GM12878 (cell line): ENCODE results near the gene BTBD1. TPM values are rescaled to one million over a fixed set of nuclear protein-coding genes. Genes with fewer than 3 reads are reported as not detected.
A peak's percentile ranks its signal among the peaks of the same experiment; 100 is the strongest.

ENCODE experiments used
- ATAC-seq: fragments of 200-7000 bp; cut with Tn5 transposase; 3 replicates; pipeline ENCODE4 v1.9.1; 2020; ENCODE audit warnings: mild to moderate bottlenecking, moderate library complexity
- BruUV-seq: library from RNA; stranded (reverse); fragments of 400-500 nt; replicated peaks from 2 replicates; lab custom pipeline; 2021; lab: Mats Ljungman, UMichigan
- CTCF ChIA-PET: fragments of 300-600 bp; sonication (Branson Sonifier 250); formaldehyde crosslinking; extraction: SDS; loops from one replicate; lab custom pipeline; 2021; ENCODE audit warnings: inconsistent platforms; lab: Yijun Ruan, JAX
- POLR2A ChIA-PET: fragments of 350-600 bp; formaldehyde crosslinking; extraction: SDS; loops from one replicate; lab custom pipeline; 2021; ENCODE audit warnings: inconsistent platforms; lab: Charles Lee
- RAD21 ChIA-PET: fragments of 300-600 bp; sonication (Branson Sonifier 250); formaldehyde crosslinking; loops from one replicate; lab custom pipeline; 2023; ENCODE audit warnings: antibody characterized with exemption; ENCODE audit not compliant: unreplicated experiment; lab: Charles Lee
- SMC1A ChIA-PET: fragments of 300-600 bp; sonication (Branson Sonifier 250); formaldehyde crosslinking; loops from one replicate; lab custom pipeline; 2023; ENCODE audit not compliant: unreplicated experiment, uncharacterized antibody; lab: Charles Lee
- DNase-seq: peaks from one replicate; pipeline ENCODE4 v3.0.0-alpha.2; 2011; ENCODE audit warnings: low read depth, low spot score
- FAIRE-seq: peaks from 3 replicates; lab custom pipeline; 2011; peaks lifted over from hg19 to GRCh38; lab: Jason Lieb, UNC
- H2AFZ ChIP-seq: 2 replicates; pipeline ENCODE4 v1.6.0; 2011; ENCODE audit warnings: low read depth, low read length, control low read depth; ENCODE audit not compliant: control insufficient read depth
- H3K27ac ChIP-seq: 2 replicates; pipeline ENCODE4 v1.5.1; 2011; ENCODE audit warnings: control low read depth; ENCODE audit not compliant: control insufficient read depth, insufficient read depth
- H3K27me3 ChIP-seq, 2 experiments: replicated peaks in 1 of 2; 2 replicates each; pipeline versions ENCODE4 v1.6.0 to v1.6.1; 2011; ENCODE audit warnings: low read length in 1 of 2; ENCODE audit not compliant: control insufficient read depth in 2 of 2, insufficient read depth in 2 of 2
- H3K36me3 ChIP-seq, 2 experiments: 2 replicates each; pipeline ENCODE4 v1.5.1; 2011; ENCODE audit warnings: low read length in 1 of 2; ENCODE audit not compliant: control insufficient read depth in 2 of 2, insufficient read depth in 2 of 2
- H3K4me1 ChIP-seq: 2 replicates; pipeline ENCODE4 v1.6.1; 2011; ENCODE audit warnings: mild to moderate bottlenecking, low read length, moderate library complexity, mixed read lengths; ENCODE audit not compliant: control insufficient read depth, insufficient read depth
- H3K4me2 ChIP-seq: 2 replicates; pipeline ENCODE4 v1.6.0; 2011; ENCODE audit warnings: control low read depth; ENCODE audit not compliant: control insufficient read depth, insufficient read depth
- H3K4me3 ChIP-seq: fragments of 200-600 bp; sonication (generic); 2 replicates; pipeline ENCODE4 v1.5.1; 2016
- H3K79me2 ChIP-seq: 2 replicates; pipeline ENCODE4 v1.6.0; 2011; ENCODE audit warnings: low read length; ENCODE audit not compliant: control insufficient read depth, insufficient read depth
- H3K9ac ChIP-seq: 2 replicates; pipeline ENCODE4 v1.8.0; 2011; ENCODE audit warnings: low read length, control low read depth, mixed read lengths; ENCODE audit not compliant: control insufficient read depth, insufficient read depth
- H3K9me3 ChIP-seq: replicated peaks from 3 replicates; pipeline ENCODE4 v1.5.1; 2011; ENCODE audit warnings: mild to moderate bottlenecking, low read length; ENCODE audit not compliant: control insufficient read depth, insufficient read depth
- H4K20me1 ChIP-seq: 2 replicates; pipeline ENCODE4 v1.6.0; 2011; ENCODE audit not compliant: control insufficient read depth, insufficient read depth
- ATF7 ChIP-seq: fragments of 450-650 bp; IDR thresholded peaks from 2 replicates; pipeline ENCODE4 v1.6.1; 2016; ENCODE audit warnings: low read depth, mild to moderate bottlenecking
- BMI1 ChIP-seq: fragments of 450-650 bp; IDR thresholded peaks from 2 replicates; pipeline ENCODE4 v1.6.1; 2016; ENCODE audit warnings: mild to moderate bottlenecking, moderate library complexity, borderline replicate concordance
- CHD4 ChIP-seq: fragments of 200-600 bp; sonication (generic); IDR thresholded peaks from 2 replicates; pipeline ENCODE4 v1.6.1; 2016; ENCODE audit warnings: mild to moderate bottlenecking
- CREM ChIP-seq: IDR thresholded peaks from 2 replicates; pipeline ENCODE4 v1.6.1; 2014; ENCODE audit warnings: antibody characterized with exemption, low read depth
- ELK1 ChIP-seq: IDR thresholded peaks from 2 replicates; pipeline ENCODE4 v1.6.1; 2012; ENCODE audit warnings: low read depth, low read length, improper control_type of control experiment
- GABPA ChIP-seq: IDR thresholded peaks from 2 replicates; pipeline ENCODE4 v1.6.1; 2014; ENCODE audit warnings: antibody characterized with exemption, low read depth, mild to moderate bottlenecking, inconsistent platforms
- IKZF2 ChIP-seq, 2 experiments: fragments of 450-650 bp; IDR thresholded peaks; 2 replicates each; pipeline ENCODE4 v1.6.1; 2017; ENCODE audit warnings: mild to moderate bottlenecking in 2 of 2, moderate library complexity in 2 of 2
- PAX8 ChIP-seq: fragments of 450-650 bp; IDR thresholded peaks from 2 replicates; pipeline ENCODE4 v1.6.1; 2017; ENCODE audit warnings: mild to moderate bottlenecking, moderate library complexity
- POLR2A ChIP-seq: IDR thresholded peaks from 2 replicates; pipeline ENCODE4 v1.6.1; 2011; ENCODE audit warnings: low read depth, mild to moderate bottlenecking, low read length
- POLR2AphosphoS5 ChIP-seq: IDR thresholded peaks from 2 replicates; pipeline ENCODE4 v1.6.1; 2011; ENCODE audit warnings: mild to moderate bottlenecking, low read length, inconsistent platforms
- POU2F2 ChIP-seq: IDR thresholded peaks from 3 replicates; pipeline ENCODE4 v1.6.1; 2011; ENCODE audit warnings: low read depth, mild to moderate bottlenecking, low read length, borderline replicate concordance
- PRDM15 ChIP-seq: fragments of 450-650 bp; formaldehyde crosslinking; IDR thresholded peaks from 2 replicates; pipeline ENCODE4 v1.4.0; 2020; ENCODE audit warnings: mild to moderate bottlenecking, moderate library complexity
- RUNX3 ChIP-seq: IDR thresholded peaks from 2 replicates; pipeline ENCODE4 v1.6.1; 2012; ENCODE audit warnings: low read length, inconsistent platforms
- SKIL ChIP-seq: fragments of 450-650 bp; IDR thresholded peaks from 2 replicates; pipeline ENCODE4 v1.6.1; 2017; ENCODE audit warnings: mild to moderate bottlenecking, low read depth, inconsistent platforms; ENCODE audit not compliant: poor library complexity, severe bottlenecking
- SP1 ChIP-seq: IDR thresholded peaks from one replicate; pipeline ENCODE4 v1.6.1; 2011; ENCODE audit warnings: low read depth, low read length
- TCF12 ChIP-seq: IDR thresholded peaks from 2 replicates; pipeline ENCODE4 v1.6.1; 2011; ENCODE audit warnings: low read depth, mild to moderate bottlenecking, low read length
- TCF3 ChIP-seq: IDR thresholded peaks from 2 replicates; pipeline ENCODE4 v1.6.1; 2012; ENCODE audit warnings: low read depth, mild to moderate bottlenecking, low read length, borderline replicate concordance; ENCODE audit not compliant: insufficient read depth
- ZNF622 ChIP-seq: fragments of 450-650 bp; IDR thresholded peaks from 2 replicates; pipeline ENCODE4 v1.6.1; 2017; ENCODE audit warnings: mild to moderate bottlenecking, inconsistent platforms
- ZSCAN29 ChIP-seq: fragments of 450-650 bp; IDR thresholded peaks from 2 replicates; pipeline ENCODE4 v1.6.1; 2017; ENCODE audit warnings: mild to moderate bottlenecking, moderate library complexity
- WGBS: methylation state at CpG from one replicate; pipeline ENCODE4 v1.1.6; 2016; ENCODE audit warnings: low lambda C conversion rate; ENCODE audit not compliant: insufficient replicate concordance, insufficient coverage; ENCODE audit errors: missing lambda C conversion rate; 5-methylcytosine and 5-hydroxymethylcytosine counted together
- in situ Hi-C: fragments of 300-500 bp; cut with MboI; formaldehyde crosslinking; loops from 9 replicates; pipeline ENCODE4 v1.14.3; 2018; ENCODE audit warnings: mixed read lengths
- intact Hi-C: fragments of 100-400 bp; cut with micrococcal nuclease; formaldehyde crosslinking; loops from one replicate; pipeline ENCODE4 v1.14.2; 2022; ENCODE audit not compliant: unreplicated experiment
- polyA plus RNA-seq, 11 experiments: library from polyadenylated mRNA; depleted of rRNA in 4 of 11; unstranded in 6 of 11; stranded (reverse) in 5 of 11; fragments of >200 nt; fragmentation: Nextera tagmentation in 4 of 11; fragmentation: Illumina TruSeq in 1 of 11; extraction: Ambion mirVana in 4 of 11; extraction: Trizol in 1 of 11; gene quantifications; 1 replicate in 1 of 11; 2 replicates in 10 of 11; pipeline versions ENCODE4 v1.2.1 to v1.2.3, GENCODE V29; 2011 to 2016; ENCODE audit warnings: inconsistent platforms in 2 of 11, missing spikeins in 2 of 11, low read depth in 1 of 11
- total RNA-seq, 4 experiments: library from RNA; depleted of rRNA in 3 of 4; stranded (reverse); fragments of >200 nt in 3 of 4; fragmentation: Illumina TruSeq in 1 of 4; extraction: Trizol in 1 of 4; gene quantifications; 2 replicates each; pipeline versions ENCODE4 v1.2.1 to v1.2.3, GENCODE V29; 2013 to 2021

BTBD1 gene
- total and polyA plus RNA-seq, 10 of the 15 experiments (the other 5 are each of a cell fraction or from before 2014, with no cell fraction given): 17.5 to 90.4 (median 73.1) TPM

GRCh38 chr15:83092309-83092976 is 25.4 kb upstream of the BTBD1 start:
- Histone ChIP-seq H3K4me3 (peak overlapping the region; percentile 1; the same call in 1 of the 2 replicates), H2AFZ (peak overlapping the region; percentile 80), H3K79me2 (no peaks in the 10 kb centered on the region), H3K9me3 (no peaks in the 10 kb centered on the region), H3K4me2 (0 out of 2 replicates have a peak overlapping the region, but pooled peaks have one; percentile 21), H4K20me1 (no peaks in the 10 kb centered on the region), H3K27ac (peak overlapping the region; percentile 54; the same call in 1 of the 2 replicates), H3K4me1 (peaks cover 6% of the 10 kb centered on the region), H3K27me3 (no peaks in the 10 kb centered on the region), H3K9ac (no peak overlapping the region), H3K36me3 (no peaks in the 10 kb centered on the region)
- ChIA-PET SMC1A (interaction anchor here (1.4 kb wide), 1 partner anchor 15 kb away, joined by 4 read pairs; no protein-coding TSS in a partner anchor), POLR2A (no interaction called here), CTCF (no interaction called here), RAD21 (no interaction called here)
- WGBS: 6% methylated on average over 2 of the region's 4 CpGs
- in situ Hi-C loops: no loop called here
- FAIRE-seq (no peak), ATAC-seq (peak; percentile 96), DNase-seq (no peak)
- intact Hi-C loops: no loop called here
- BruUV-seq: no TSS peak
- peak; percentile 48; the same call in 1 of the 2 replicates for TF ChIP-seq ATF7
- TF ChIP-seq TCF3: peak; percentile 40; the same call in 1 of the 2 replicates
- peak; percentile 57 for TF ChIP-seq POLR2A
- 0 out of 2 replicates have a peak, but pooled peaks have one; percentile 27 for TF ChIP-seq TCF12
- no peak for TF ChIP-seq CHD4
- no peak for TF ChIP-seq ZSCAN29
- no peak for TF ChIP-seq ZNF622
- TF ChIP-seq SP1: no peak
- TF ChIP-seq BMI1: no peak
- no peak for TF ChIP-seq POU2F2
- TF ChIP-seq ELK1: no peak
- TF ChIP-seq CREM: peak; percentile 44; the same call in 1 of the 2 replicates
- TF ChIP-seq PRDM15: no peak
- peak; percentile 36; the same call in 1 of the 2 replicates for TF ChIP-seq RUNX3
- no peak for TF ChIP-seq PAX8
- peak; percentile 44 for TF ChIP-seq POLR2AphosphoS5
- TF ChIP-seq SKIL: no peak
- TF ChIP-seq GABPA: peak; percentile 15; the same call in 1 of the 2 replicates
- TF ChIP-seq IKZF2 (IDR thresholded peaks at IDR 0.05): peak in 1 of 2 experiments; percentile 9; a peak in 1 of 4 replicates
